ENCODE measurements around the gene TM9SF4.
"Not testable (repeated sequence)": the region's sequence is repeated elsewhere in the genome, so short reads cannot be mapped to it uniquely, and the experiment has no call there.

The TM9SF4 gene

DNA sequence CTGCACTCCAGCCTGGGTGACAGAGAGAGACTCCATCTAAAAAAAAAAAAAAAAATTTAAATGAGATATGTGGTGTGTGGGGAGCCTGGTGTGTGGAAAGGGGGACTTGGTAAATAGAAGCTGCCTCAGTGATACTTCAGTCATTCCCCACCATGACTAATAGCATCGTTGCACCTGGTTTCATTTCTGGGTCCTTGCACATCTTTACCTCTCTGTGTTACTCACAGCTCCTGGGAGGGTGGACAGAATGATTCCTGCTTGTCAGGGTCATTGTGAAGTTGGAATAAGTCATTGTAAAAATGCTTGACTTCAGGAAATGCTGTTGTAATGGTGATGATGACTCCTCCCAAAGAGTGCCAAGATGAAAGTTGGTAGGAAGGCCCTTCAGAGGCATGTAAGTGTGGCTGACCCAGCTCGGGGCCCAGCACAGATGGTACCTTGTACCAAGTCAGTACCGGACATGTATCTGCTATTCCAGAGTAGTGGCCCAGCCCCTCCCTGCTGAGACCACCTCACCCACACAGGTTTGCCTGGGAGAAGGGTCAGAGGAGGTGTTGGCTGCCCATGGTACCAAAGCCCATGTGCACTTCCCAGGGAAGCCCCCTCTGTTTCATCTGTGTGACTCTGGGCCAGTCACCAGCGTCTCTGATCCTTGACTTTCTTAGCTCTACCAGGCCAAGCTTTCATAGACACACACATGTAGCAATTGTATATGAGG, 49.6 kb downstream of the TM9SF4 start:
- no peak for FAIRE-seq
- TF ChIP-seq POLR2AphosphoS5 (IDR thresholded peaks at IDR 0.05; ENCODE audit: low read depth, low read length), result 0 out of 2 replicates have a peak, but pooled peaks have one; percentile 20
- no peak for TF ChIP-seq PAX5 (IDR thresholded peaks at IDR 0.05; ENCODE audit: insufficient read depth, low read length, severe bottlenecking)
- no peak for DNase-seq (ENCODE audit: insufficient read length, low spot score)

DNA sequence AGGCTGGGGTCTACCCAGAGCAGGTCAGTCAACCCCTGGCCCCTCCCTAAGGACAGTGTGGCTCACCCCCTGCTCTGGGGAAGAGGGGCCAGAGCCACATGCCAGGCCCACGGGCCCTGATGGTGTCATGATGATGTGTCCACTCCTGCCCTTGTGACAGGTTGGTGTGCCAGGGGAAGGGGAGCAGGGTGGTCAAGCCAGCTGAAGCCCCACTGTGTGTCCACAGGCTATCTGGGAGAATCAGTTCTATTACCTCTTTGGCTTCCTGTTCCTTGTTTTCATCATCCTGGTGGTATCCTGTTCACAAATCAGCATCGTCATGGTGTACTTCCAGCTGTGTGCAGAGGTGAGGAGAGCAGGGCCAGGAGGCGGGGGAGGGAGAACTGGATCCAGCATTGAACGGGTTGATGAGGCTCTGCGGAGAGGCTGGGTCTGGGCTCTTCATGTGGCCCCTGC, 50.3 kb downstream of the TM9SF4 start:
- DNase-seq (ENCODE audit: insufficient read length, low spot score) (no peak), FAIRE-seq (no peak)
- TF ChIP-seq POLR2A (IDR thresholded peaks at IDR 0.05; ENCODE audit: low read depth, low read length), result no peak
- TF ChIP-seq TAF1 (IDR thresholded peaks at IDR 0.05; ENCODE audit: low read depth, low read length), result no peak
- TF ChIP-seq POLR2AphosphoS5 (IDR thresholded peaks at IDR 0.05; ENCODE audit: low read depth, low read length), result no peak
- TF ChIP-seq PAX5 (IDR thresholded peaks at IDR 0.05; ENCODE audit: insufficient read depth, low read length, severe bottlenecking), result no peak
- TF ChIP-seq POU2F2 (IDR thresholded peaks at IDR 0.05; ENCODE audit: low read depth, low read length), result no peak
- TF ChIP-seq SPI1 (IDR thresholded peaks at IDR 0.05; ENCODE audit: low read depth, low read length), result no peak

DNA sequence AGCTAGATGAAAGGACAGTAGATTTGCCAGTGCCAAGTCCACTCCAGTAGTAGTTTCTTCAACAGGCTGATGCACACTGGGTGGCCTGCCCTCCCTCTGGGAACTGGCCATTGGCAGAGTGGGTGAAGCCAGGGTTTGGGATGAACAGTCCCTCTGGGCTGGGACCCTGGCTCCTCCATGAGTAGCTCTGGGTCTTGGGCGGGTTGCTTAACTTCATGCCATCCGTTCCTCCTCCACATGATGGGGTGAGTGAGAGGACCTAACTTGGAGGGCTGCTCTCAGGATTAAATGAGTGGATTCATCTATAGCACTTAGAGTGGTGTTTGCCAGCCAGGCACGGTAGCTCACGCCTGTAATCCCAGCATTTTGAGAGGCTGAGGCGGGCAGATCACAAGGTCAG, 50.8 kb downstream of the TM9SF4 start:
- DNase-seq (ENCODE audit: insufficient read length, low spot score) (no peak), FAIRE-seq (no peak)
- TF ChIP-seq PAX5 (IDR thresholded peaks at IDR 0.05; ENCODE audit: insufficient read depth, low read length, severe bottlenecking), result no peak
- TF ChIP-seq TAF1 (IDR thresholded peaks at IDR 0.05; ENCODE audit: low read depth, low read length), result no peak
- no peak for TF ChIP-seq POU2F2 (IDR thresholded peaks at IDR 0.05; ENCODE audit: low read depth, low read length)
- no peak for TF ChIP-seq POLR2AphosphoS5 (IDR thresholded peaks at IDR 0.05; ENCODE audit: low read depth, low read length)

DNA sequence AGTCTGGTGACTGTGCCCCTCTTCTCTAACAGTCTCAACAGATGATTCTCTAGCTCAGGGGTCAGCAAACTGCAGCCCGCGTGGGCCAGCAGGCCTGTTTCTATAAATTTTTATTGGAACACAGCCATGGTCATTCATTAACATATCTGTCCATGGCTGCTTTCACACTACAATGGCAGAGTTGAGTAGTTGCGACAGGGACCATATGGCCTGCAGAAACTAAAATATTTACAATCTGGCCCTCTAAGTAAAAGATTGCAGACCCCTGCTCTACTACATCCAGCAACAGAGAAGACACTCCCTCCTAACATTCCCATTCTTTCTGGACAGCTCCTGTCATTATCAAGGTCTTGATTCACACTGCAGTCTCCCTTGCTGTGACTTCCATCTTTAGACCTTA, 52.8 kb downstream of the TM9SF4 start:
- DNase-seq (ENCODE audit: insufficient read length, low spot score), result no peak
- no peak for TF ChIP-seq SPI1 (IDR thresholded peaks at IDR 0.05; ENCODE audit: low read depth, low read length)
- no peak for TF ChIP-seq TAF1 (IDR thresholded peaks at IDR 0.05; ENCODE audit: low read depth, low read length)
- no peak for TF ChIP-seq POLR2AphosphoS5 (IDR thresholded peaks at IDR 0.05; ENCODE audit: low read depth, low read length)
- no peak for TF ChIP-seq PAX5 (IDR thresholded peaks at IDR 0.05; ENCODE audit: insufficient read depth, low read length, severe bottlenecking)
- no peak for TF ChIP-seq POU2F2 (IDR thresholded peaks at IDR 0.05; ENCODE audit: low read depth, low read length)
- TF ChIP-seq POLR2A (IDR thresholded peaks at IDR 0.05; ENCODE audit: low read depth, low read length), result no peak
- FAIRE-seq, result no peak

DNA sequence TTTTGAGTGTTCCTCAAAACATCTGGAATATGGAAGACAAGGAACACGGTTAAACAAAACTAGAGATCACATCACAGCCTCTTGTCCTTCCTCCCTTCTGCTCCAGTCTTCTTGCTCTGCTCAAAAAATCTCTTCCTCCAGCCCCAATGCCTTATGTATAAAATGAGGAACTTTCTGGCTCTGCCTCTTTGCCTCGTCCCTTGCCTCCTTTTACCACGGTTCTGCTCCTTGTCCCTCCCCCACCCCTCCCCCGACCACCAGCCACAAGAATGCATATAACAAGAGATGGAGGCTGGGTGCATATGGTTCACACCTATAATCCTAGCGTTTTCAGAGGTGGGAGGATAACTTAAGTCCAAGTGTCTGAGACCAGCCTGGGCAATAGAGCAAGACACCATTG, 54.4 kb downstream of the TM9SF4 start:
- TF ChIP-seq POU2F2 (IDR thresholded peaks at IDR 0.05; ENCODE audit: low read depth, low read length) (no peak), SPI1 (IDR thresholded peaks at IDR 0.05; ENCODE audit: low read depth, low read length) (no peak), PAX5 (IDR thresholded peaks at IDR 0.05; ENCODE audit: insufficient read depth, low read length, severe bottlenecking) (no peak), POLR2AphosphoS5 (IDR thresholded peaks at IDR 0.05; ENCODE audit: low read depth, low read length) (no peak), POLR2A (IDR thresholded peaks at IDR 0.05; ENCODE audit: low read depth, low read length) (no peak), TAF1 (IDR thresholded peaks at IDR 0.05; ENCODE audit: low read depth, low read length) (no peak)
- DNase-seq (ENCODE audit: insufficient read length, low spot score) (no peak), FAIRE-seq (no peak)

DNA sequence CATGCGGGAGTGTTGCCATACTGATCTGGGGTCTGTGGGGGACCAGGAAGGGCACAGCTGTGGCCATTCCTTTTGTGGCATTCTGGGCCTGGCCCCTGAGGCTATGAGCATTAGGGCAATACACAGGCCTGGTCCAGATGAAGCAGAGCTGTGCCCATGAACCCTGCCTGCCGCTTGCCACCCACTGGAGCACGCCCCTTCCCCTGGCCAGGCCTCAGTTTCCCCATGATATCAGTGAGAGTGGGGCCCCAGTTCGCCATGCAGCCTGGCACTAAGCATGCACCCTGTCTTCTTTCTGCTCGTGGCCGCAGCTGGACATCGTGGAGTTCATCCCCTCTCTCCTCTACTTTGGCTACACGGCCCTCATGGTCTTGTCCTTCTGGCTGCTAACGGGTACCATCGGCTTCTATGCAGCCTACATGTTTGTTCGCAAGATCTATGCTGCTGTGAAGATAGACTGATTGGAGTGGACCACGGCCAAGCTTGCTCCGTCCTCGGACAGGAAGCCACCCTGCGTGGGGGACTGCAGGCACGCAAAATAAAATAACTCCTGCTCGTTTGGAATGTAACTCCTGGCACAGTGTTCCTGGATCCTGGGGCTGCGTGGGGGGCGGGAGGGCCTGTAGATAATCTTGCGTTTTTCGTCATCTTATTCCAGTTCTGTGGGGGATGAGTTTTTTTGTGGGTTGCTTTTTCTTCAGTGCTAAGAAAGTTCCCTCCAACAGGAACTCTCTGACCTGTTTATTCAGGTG, 55.6 kb downstream of the TM9SF4 start:
- FAIRE-seq (no peak), DNase-seq (ENCODE audit: insufficient read length, low spot score) (no peak)
- TF ChIP-seq POLR2AphosphoS5 (IDR thresholded peaks at IDR 0.05; ENCODE audit: low read depth, low read length) (no peak), POU2F2 (IDR thresholded peaks at IDR 0.05; ENCODE audit: low read depth, low read length) (no peak), SPI1 (IDR thresholded peaks at IDR 0.05; ENCODE audit: low read depth, low read length) (no peak), POLR2A (IDR thresholded peaks at IDR 0.05; ENCODE audit: low read depth, low read length) (no peak), TAF1 (IDR thresholded peaks at IDR 0.05; ENCODE audit: low read depth, low read length) (no peak), PAX5 (IDR thresholded peaks at IDR 0.05; ENCODE audit: insufficient read depth, low read length, severe bottlenecking) (no peak)

DNA sequence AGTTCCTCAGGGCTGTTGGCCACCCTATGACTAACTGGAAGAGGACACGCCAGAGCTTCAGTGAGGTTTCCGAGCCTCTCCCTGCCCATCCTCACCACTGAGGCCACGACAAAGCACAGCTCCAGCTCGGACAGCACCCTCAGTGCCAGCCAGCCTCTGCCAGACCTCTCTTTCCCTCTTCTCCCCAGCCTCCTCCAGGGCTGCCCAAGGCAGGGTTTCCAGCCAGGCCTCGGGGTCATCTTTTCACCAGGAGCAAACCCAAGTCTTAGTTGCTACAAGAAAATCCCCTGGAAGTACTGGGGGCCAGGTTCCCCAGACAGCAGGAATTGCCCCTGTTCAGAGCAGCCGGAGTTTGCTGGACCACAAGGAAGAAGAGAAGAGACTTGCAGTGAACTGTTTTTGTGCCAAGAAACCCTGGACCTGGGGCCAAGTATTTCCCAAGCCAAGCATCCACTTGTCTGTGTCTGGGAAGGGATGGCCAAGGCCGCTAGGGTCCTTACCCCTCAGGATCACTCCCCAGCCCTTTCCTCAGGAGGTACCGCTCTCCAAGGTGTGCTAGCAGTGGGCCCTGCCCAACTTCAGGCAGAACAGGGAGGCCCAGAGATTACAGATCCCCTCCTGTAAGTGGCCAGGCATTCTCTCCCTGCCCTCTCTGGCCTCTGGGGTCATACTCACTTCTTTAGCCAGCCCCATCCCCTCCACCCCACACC, 56.5 kb downstream of the TM9SF4 start:
- TF ChIP-seq POU2F2 (IDR thresholded peaks at IDR 0.05; ENCODE audit: low read depth, low read length) (no peak), POLR2AphosphoS5 (IDR thresholded peaks at IDR 0.05; ENCODE audit: low read depth, low read length) (no peak), TAF1 (IDR thresholded peaks at IDR 0.05; ENCODE audit: low read depth, low read length) (no peak), SPI1 (IDR thresholded peaks at IDR 0.05; ENCODE audit: low read depth, low read length) (no peak), POLR2A (IDR thresholded peaks at IDR 0.05; ENCODE audit: low read depth, low read length) (no peak), PAX5 (IDR thresholded peaks at IDR 0.05; ENCODE audit: insufficient read depth, low read length, severe bottlenecking) (no peak)
- FAIRE-seq (no peak), DNase-seq (ENCODE audit: insufficient read length, low spot score) (no peak)

DNA sequence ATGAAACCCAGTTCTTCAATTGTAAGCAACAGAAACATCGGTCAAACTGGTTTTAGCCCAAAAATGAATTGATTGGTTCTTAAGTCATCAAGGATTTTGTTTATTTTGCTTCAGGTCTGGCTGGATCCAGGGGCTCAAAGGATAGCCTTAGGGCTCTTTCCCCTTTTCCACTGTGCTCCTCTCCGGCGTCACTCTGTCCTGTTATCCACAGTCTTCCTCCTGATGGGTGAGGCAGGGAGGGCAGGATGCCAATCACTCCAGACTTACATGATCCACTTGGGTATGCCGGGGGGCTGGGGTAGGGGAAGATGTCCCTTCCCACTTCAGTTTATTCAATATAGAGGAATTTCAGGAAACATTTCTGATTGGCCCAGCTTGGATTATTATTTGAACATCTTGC, 58.0 kb downstream of the TM9SF4 start:
- FAIRE-seq (no peak), DNase-seq (ENCODE audit: insufficient read length, low spot score) (no peak)
- TF ChIP-seq TAF1 (IDR thresholded peaks at IDR 0.05; ENCODE audit: low read depth, low read length), result no peak
- no peak for TF ChIP-seq POLR2AphosphoS5 (IDR thresholded peaks at IDR 0.05; ENCODE audit: low read depth, low read length)
- no peak for TF ChIP-seq PAX5 (IDR thresholded peaks at IDR 0.05; ENCODE audit: insufficient read depth, low read length, severe bottlenecking)
- TF ChIP-seq SPI1 (IDR thresholded peaks at IDR 0.05; ENCODE audit: low read depth, low read length), result no peak
- no peak for TF ChIP-seq POU2F2 (IDR thresholded peaks at IDR 0.05; ENCODE audit: low read depth, low read length)
- TF ChIP-seq POLR2A (IDR thresholded peaks at IDR 0.05; ENCODE audit: low read depth, low read length), result no peak

DNA sequence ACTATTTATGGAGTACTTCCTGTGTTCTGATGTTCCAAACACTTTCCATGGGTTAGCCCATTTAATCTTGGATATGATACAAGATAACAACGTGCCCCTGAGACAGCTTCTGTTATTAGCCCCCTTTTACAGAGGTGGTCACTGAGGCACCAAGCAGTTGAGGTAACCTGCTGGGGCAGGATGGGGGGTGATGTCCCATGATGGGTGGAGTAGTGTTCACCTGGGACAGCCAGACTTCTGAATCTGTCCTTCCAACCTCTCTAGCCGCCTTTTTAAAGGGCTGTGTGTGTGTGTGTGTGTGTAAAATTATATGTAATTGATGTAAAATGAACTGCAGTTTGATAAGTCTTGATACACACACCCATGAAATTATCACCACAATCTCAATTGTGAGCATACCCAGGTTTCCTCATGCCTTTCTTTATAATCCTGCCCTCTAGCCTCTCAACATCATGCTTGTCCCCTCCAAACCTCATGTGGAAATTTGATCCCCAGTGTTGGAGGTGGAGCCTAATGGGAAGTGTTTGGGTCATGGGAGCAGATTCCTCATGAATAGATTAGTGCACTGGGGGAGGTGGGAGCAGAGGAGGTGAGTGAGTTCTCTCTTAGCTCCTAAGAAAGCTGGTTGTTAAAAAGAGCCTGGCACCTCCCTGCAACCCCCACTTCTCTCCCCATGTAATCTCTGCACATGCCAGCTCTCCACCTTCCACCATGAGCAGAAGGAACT, 58.8 kb downstream of the TM9SF4 start:
- FAIRE-seq (no peak), DNase-seq (ENCODE audit: insufficient read length, low spot score) (no peak)
- TF ChIP-seq TAF1 (IDR thresholded peaks at IDR 0.05; ENCODE audit: low read depth, low read length) (no peak), PAX5 (IDR thresholded peaks at IDR 0.05; ENCODE audit: insufficient read depth, low read length, severe bottlenecking) (no peak)

DNA sequence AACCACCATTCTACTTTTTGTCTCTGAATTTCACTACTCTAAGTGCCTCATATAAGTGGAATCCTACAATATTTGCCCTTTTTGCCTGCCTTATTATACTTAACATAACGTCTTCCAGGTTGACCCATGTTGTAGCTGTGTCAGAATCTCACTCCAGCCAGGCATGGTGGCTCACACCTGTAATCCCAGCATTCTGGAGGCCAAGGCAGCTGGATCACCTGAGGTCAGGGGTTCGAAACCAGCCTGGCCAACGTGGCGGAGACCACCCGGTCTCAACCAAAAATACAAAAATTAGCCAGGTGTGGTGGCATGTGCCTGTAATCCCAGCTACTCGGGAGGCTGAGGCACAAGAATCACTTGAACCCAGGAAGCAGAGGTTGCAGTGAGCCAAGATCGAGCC, 68.2 kb downstream of the TM9SF4 start:
- not testable (repeated sequence) for FAIRE-seq; DNase-seq (ENCODE audit: insufficient read length, low spot score)

Data from GM12891 (cell line).